DOHH2 (cell line): ENCODE measurements around the gene ZNF627.
A peak's percentile ranks its signal among the peaks of the same experiment; 100 is the strongest.

Experiments used
- H3F3A ChIP-seq: fragments of 200-600 bp; sonication (generic), shearing (Covaris generic); 2 replicates; pipeline ENCODE4 v1.6.0; 2016; ENCODE audit warnings: antibody characterized with exemption, mild to moderate bottlenecking; ENCODE audit not compliant: control insufficient read depth, insufficient read depth
- H3K27ac ChIP-seq: fragments of 200-600 bp; sonication (generic); 2 replicates; pipeline ENCODE4 v1.5.1; 2014; ENCODE audit warnings: low read depth, mild to moderate bottlenecking, low read length, moderate library complexity
- H3K27me3 ChIP-seq: fragments of 200-600 bp; sonication (generic); 2 replicates; pipeline ENCODE4 v1.6.1; 2014; ENCODE audit warnings: mild to moderate bottlenecking, low read length, mixed read lengths; ENCODE audit not compliant: control insufficient read depth
- H3K36me3 ChIP-seq: fragments of 200-600 bp; sonication (generic); 2 replicates; pipeline ENCODE4 v1.6.1; 2014; ENCODE audit warnings: mild to moderate bottlenecking, low read length, moderate library complexity, mixed read lengths; ENCODE audit not compliant: control insufficient read depth
- H3K4me1 ChIP-seq: fragments of 200-600 bp; sonication (generic); 2 replicates; pipeline ENCODE4 v1.6.1; 2014; ENCODE audit warnings: mild to moderate bottlenecking, low read length, mixed read lengths; ENCODE audit not compliant: control insufficient read depth
- H3K4me2 ChIP-seq: fragments of 200-600 bp; sonication (generic); 2 replicates; pipeline ENCODE4 v1.6.0; 2014; ENCODE audit warnings: mild to moderate bottlenecking, low read length, moderate library complexity
- H3K4me3 ChIP-seq: fragments of 200-600 bp; sonication (generic); 2 replicates; pipeline ENCODE4 v1.5.1; 2014; ENCODE audit warnings: mild to moderate bottlenecking, low read length, mixed read lengths
- H3K79me2 ChIP-seq: fragments of 200-600 bp; sonication (generic); 2 replicates; pipeline ENCODE4 v1.6.1; 2014; ENCODE audit warnings: mild to moderate bottlenecking, low read length, mixed read lengths; ENCODE audit not compliant: control insufficient read depth
- H3K9me2 ChIP-seq: fragments of 200-600 bp; sonication (generic); replicated peaks from 2 replicates; pipeline ENCODE4 v1.6.1; 2014; ENCODE audit warnings: mild to moderate bottlenecking, low read length, mixed read lengths; ENCODE audit not compliant: control insufficient read depth
- H3K9me3 ChIP-seq: fragments of 200-600 bp; sonication (generic); 2 replicates; pipeline ENCODE4 v1.6.1; 2014; ENCODE audit warnings: antibody characterized with exemption, low read length, mixed read lengths; ENCODE audit not compliant: control insufficient read depth, insufficient read depth
- H4K20me1 ChIP-seq: fragments of 200-600 bp; sonication (generic); 2 replicates; pipeline ENCODE4 v1.6.0; 2014; ENCODE audit warnings: low read depth, mild to moderate bottlenecking, antibody characterized with exemption, low read length, moderate library complexity; ENCODE audit not compliant: control insufficient read depth, insufficient read depth
- EZH2phosphoT487 ChIP-seq: fragments of 200-600 bp; sonication (generic); IDR thresholded peaks from 2 replicates; pipeline ENCODE4 v1.6.1; 2017; ENCODE audit warnings: borderline replicate concordance, mild to moderate bottlenecking, antibody characterized with exemption, low read length, moderate library complexity, mixed read lengths
- TF ChIP-seq, protein P1 (sequence below): fragments of 200-600 bp; sonication (generic); IDR thresholded peaks from one replicate; pipeline ENCODE4 v1.5.1; 2014; ENCODE audit warnings: antibody characterized with exemption, mild to moderate bottlenecking, low read depth, low read length; ENCODE audit not compliant: poor library complexity, severe bottlenecking

ZNF627 gene

DNA sequence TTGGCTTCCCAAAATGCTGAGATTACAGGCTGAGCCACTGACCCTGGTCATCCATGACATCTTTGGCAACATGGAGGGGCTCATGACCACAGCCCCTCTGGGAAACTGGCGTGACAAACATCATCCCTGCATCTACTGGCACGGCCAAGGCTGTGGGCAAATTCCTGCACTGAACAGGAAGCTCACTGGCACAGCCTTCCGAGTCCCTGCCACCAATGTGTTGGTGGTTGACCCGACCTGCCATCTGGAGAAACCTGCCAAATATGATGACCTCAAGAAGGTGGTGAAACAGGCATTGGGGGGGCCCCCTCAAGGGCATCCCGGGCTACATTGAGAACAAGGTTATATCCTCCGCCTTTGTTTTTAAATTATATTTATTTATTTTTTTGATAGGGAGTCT is 11.0 kb upstream of the ZNF627 start:
- H3K79me2 ChIP-seq: no peaks in the 10 kb centered on the region
- H3K9me3 ChIP-seq: no peaks in the 10 kb centered on the region
- H4K20me1 ChIP-seq: no peaks in the 10 kb centered on the region
- H3K27me3 ChIP-seq: no peaks in the 10 kb centered on the region
- no peak overlapping the region for H3K27ac ChIP-seq
- H3K4me2 ChIP-seq: no peak overlapping the region
- H3K4me1 ChIP-seq: peaks cover 45% of the 10 kb centered on the region
- no peaks in the 10 kb centered on the region for H3K9me2 ChIP-seq
- peaks cover 27% of the 10 kb centered on the region for H3F3A ChIP-seq
- H3K36me3 ChIP-seq: no peaks in the 10 kb centered on the region
- no peak for TF ChIP-seq EZH2phosphoT487
- H3K4me3 ChIP-seq: no peak overlapping the region

DNA sequence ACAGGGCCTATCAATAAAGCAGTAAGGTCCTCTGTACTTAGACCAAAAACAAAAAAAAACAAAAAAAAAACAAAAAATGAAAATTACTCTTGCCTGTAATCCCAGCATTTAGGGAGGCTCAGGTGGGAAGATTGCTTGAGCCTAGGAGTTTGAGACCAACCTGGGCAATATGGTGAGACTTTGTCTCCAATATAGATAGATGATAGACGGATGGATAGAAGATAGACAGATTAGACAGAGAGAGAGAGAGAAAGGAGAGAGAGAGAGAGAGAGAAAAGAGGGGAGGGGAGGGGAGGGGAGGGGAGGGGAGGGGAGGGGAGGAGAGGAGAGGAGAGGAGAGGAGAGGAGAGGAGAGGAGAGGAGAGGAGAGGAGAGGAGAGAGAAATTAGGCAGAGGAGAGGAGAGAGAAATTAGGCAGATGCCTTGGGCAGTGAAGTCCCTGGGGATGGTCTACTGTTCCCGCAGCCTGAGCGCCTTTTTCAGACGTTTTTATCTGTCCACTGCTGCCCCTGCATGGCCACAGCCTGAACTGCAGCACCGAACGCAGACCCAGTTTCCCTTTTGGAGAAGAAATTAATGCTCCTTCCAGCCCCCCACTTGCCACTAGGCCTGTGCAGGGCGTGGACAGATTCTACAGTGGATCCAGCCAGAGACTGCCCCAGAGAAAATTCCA is 9.8 kb upstream of the ZNF627 start:
- H3K4me3 ChIP-seq: no peak overlapping the region
- no peaks in the 10 kb centered on the region for H3K9me3 ChIP-seq
- H3K79me2 ChIP-seq: no peaks in the 10 kb centered on the region
- H3K4me1 ChIP-seq: peaks cover 34% of the 10 kb centered on the region
- no peaks in the 10 kb centered on the region for H3K9me2 ChIP-seq
- no peaks in the 10 kb centered on the region for H3K27me3 ChIP-seq
- no peak overlapping the region; the same call in 1 of the 2 replicates for H3K27ac ChIP-seq
- TF ChIP-seq, protein P1, sequence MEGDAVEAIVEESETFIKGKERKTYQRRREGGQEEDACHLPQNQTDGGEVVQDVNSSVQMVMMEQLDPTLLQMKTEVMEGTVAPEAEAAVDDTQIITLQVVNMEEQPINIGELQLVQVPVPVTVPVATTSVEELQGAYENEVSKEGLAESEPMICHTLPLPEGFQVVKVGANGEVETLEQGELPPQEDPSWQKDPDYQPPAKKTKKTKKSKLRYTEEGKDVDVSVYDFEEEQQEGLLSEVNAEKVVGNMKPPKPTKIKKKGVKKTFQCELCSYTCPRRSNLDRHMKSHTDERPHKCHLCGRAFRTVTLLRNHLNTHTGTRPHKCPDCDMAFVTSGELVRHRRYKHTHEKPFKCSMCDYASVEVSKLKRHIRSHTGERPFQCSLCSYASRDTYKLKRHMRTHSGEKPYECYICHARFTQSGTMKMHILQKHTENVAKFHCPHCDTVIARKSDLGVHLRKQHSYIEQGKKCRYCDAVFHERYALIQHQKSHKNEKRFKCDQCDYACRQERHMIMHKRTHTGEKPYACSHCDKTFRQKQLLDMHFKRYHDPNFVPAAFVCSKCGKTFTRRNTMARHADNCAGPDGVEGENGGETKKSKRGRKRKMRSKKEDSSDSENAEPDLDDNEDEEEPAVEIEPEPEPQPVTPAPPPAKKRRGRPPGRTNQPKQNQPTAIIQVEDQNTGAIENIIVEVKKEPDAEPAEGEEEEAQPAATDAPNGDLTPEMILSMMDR: peak; percentile 92
- TF ChIP-seq EZH2phosphoT487: no peak
- peaks cover 16% of the 10 kb centered on the region for H3F3A ChIP-seq
- no peaks in the 10 kb centered on the region for H4K20me1 ChIP-seq
- H3K36me3 ChIP-seq: no peaks in the 10 kb centered on the region
- peak overlapping the region; percentile 21 for H3K4me2 ChIP-seq

DNA sequence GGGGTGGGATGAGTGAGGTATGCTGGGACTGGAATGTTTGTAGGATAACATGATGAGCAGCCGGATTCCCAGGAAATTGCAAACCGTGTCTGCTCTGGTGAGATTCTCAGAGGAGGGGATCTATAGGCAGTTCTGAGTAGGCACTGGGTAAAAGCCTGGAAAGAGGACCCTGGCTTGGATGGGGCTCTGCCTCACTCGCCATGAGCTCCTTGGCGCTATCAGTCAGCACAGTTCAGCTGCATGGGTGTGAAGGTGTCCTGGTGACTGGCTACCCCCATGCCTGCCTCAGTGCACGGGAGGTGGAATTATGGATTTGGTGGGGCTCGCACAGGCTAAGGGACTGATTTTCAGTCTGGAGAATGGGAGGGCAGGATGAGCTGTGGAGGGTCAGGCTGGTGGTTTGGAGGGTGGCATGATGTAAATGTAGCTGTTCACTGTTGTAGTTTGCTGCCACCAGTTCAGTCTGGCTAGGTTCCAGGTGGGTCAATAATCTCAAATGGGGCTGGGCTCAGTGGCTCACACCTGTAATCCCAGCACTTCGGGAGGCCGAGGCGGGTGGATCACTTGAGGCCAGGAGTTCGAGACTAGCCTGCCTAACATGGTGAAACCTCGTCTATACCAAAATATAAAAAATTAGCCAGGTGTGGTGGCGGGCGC is 9.2 kb upstream of the ZNF627 start:
- Histone ChIP-seq H3F3A (peaks cover 14% of the 10 kb centered on the region), H3K27ac (no peak overlapping the region), H3K4me3 (no peak overlapping the region), H3K9me2 (no peaks in the 10 kb centered on the region), H4K20me1 (no peaks in the 10 kb centered on the region), H3K27me3 (no peaks in the 10 kb centered on the region), H3K4me1 (peaks cover 27% of the 10 kb centered on the region), H3K4me2 (peak overlapping the region; percentile 21), H3K9me3 (no peaks in the 10 kb centered on the region), H3K79me2 (no peaks in the 10 kb centered on the region), H3K36me3 (no peaks in the 10 kb centered on the region)
- TF ChIP-seq, protein P1: peak; percentile 40
- TF ChIP-seq EZH2phosphoT487: no peak

DNA sequence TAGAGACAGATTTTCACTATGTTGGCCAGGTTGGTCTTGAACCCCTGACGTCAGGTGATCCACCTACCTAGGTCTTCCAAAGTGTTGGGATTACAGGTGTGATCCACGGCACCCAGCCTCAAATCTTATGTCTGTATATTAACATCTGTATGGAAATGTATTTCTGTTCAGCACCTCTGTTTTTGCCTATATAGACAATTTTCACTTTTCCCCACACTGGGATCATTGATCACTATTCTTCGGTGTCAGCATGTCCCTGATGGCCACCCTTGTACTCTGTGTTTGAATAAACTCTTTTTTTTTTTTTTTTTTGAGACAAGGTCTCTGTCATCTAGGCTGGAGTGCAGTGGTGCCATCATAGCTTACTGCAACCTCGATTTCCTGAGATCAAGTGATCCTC is 3.2 kb upstream of the ZNF627 start:
- Histone ChIP-seq H3K4me3 (no peak overlapping the region), H3K4me2 (no peak overlapping the region), H4K20me1 (no peaks in the 10 kb centered on the region), H3K9me2 (no peaks in the 10 kb centered on the region), H3K79me2 (peaks cover 17% of the 10 kb centered on the region), H3F3A (no peaks in the 10 kb centered on the region), H3K4me1 (peaks cover 22% of the 10 kb centered on the region), H3K27me3 (no peaks in the 10 kb centered on the region), H3K9me3 (no peaks in the 10 kb centered on the region), H3K27ac (no peak overlapping the region), H3K36me3 (peaks cover 10% of the 10 kb centered on the region)
- TF ChIP-seq EZH2phosphoT487: no peak
- TF ChIP-seq, protein P1: no peak
